Measurements from ENCODE around the gene REV1.

Gene REV1

GRCh38 chr2:99489761-99490622 lies at the start of gene REV1:
Gene REV1 (minus strand): TSS chr2:99490017. CDS start chr2:99464975, 25,042 bp downstream.
- peak; percentile 94 to 95 for DNase-seq

DNA sequence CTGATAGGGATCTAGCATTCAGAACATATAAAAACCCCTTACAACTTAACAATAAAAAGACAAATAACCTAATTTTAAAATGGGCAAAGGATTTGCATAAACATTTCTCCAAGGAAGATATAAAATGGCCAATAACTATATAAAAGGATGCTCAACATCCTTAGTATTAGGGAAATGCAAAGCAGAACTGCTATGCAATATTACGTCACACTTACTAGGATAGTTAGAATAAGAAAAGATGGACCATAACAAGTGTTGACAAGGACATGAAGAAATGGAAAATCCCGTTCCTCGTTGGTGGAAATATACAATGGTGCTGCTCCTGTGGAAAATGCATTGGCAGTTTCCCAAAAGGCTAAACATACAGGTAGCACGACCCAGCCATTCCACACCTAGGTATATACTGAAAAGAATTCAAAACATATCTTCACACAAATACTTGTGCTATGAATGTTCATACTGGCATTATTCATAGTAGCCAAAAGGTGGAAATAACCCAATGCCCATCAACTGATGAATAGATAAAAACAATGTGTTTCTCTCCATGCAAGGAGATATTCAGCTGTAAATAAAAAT lies 48.2 kb upstream of the REV1 start:
- DNase-seq, result no peak

GRCh38 chr2:99524056-99524455 lies 34.2 kb upstream of the REV1 start:
- no peak for DNase-seq

DNA sequence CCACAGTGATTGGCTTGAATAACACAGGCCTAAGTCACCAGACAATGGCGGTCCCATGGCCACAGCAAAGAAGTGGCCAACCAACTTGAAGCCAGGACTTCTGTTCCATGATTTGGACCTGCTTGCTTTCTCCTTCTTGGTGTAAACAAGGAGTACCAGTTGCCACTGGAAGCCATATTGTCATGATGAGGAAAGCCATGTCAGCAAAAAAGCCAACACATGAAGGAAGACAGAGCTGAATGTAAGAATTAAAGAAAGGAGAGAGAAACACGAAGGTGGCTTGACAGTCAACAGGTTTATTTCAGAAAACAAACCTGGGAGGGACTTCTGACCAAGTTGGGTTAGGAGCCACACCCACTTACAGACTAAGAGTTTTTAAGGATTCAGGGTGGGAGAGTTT lies 32.3 kb upstream of the REV1 start:
- no peak for DNase-seq

DNA sequence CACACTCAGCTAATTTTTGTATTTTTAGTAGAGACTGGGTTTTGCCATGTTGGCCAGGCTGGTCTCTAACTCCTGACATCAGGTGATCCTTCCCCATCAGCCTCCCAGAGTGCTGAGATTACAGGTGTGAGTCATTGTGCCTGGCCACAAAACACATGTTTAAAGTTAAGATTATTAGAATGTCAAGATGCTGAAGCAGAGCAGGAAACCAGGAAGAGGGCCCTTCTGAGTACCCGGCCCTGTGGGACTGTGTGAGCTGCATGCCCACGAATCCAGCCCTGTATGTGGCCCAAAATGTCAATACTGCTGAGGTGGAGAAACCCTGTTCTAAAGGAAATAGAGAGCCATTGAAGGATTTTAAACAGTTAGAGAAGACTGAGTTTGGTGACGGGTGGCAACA lies 31.0 kb upstream of the REV1 start:
- DNase-seq, result no peak

- no peak for DNase-seq
Measured at GRCh38 chr2:99520195-99520594, 30.4 kb upstream of the REV1 start.

DNA sequence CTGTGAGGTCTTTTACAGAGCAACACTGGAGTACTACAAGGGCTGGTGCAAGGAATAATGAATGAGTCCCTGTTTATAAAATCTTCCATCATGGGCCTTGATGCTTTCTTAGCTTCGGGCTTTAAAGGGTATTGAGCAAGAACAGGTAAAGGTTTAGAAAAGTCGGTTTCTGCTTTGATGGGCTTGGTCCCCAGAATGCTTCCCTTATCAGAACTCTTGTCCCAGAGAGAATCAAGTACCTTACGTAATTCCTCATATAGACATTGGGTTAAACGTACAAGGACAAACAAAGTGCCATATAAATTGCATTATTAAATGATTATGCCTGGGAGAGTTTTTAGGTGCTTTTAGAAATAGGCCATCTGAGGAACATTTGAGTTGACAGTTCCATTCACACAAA lies 24.5 kb upstream of the REV1 start:
- DNase-seq, result no peak

DNA sequence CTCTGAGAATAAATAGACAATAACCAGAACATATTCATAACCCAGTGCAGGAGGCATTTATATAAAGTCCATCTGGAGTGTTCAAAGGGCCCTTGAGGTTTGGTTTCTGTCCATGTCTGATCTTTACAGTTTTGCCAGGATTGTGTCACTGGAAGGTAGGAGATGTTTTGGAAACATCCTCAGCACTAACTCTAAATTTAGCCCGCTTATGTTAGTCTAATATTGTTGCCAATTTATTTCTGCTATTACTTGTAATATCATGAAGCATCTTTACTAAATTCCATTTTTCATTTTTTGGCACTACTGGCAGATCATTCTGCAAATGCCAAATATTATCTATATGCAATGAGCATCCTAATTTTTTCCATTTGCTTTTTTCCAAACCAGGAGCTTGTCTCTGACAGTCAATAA lies 22.4 kb upstream of the REV1 start:
- no peak for DNase-seq

DNA sequence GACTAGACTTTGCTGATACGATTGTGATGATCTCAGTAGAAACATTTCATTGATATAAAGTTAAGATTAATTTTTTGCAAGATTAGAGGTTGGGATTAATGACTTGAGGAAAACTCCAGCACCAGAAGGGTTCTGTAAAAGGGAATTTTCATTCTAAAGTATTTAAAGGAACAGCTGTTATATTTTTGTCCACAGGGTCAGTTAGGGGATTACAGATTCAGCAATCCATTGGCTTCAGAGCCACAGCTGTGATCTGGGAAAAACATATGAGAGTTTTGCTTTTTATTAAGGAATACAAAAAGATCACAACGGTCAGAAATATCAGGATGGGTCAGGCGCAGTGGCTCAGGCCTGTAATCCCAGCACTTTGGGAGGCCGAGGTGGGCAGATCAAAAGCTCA lies 19.6 kb upstream of the REV1 start:
- DNase-seq, result no peak

GRCh38 chr2:99507937-99508818 lies 18.4 kb upstream of the REV1 start:
- DNase-seq, result peak; percentile 82 to 97

DNA sequence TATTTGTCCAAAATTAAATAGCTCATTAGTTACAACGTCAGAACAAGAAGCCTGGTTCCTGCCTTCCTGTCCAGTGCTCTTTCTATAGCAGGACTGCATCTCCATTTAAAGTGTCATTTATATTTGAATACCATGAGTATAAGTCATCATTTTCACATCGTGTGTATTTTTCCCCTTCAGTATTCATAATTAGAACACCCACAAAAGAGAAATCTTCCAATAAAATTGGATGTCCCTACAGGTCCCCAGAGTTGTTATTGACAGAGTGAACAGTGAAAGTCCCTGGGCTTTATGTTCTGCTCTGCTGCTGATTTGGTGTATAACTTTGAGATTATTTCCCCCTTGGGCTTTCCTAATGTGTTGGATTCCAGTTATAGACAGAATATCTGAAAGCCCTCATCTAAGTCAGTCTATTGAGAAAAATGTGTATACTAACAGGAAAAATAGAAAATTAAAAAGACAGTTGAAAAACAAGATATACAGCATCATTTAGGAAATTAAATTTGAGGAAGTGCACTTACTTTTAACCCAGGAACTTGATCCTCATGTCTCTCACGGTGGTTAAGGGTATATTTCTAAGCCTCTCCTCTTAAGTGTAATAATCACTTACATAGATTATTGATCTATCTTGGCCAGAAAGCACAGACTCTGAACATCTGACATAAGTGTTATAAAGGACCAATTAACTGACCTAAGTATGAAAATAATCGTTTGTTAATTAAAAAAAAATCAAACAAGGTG lies 15.2 kb upstream of the REV1 start:
- DNase-seq, result no peak

- DNase-seq, result peak in 1 of 2 experiments; percentile 5
Measured at GRCh38 chr2:99503662-99504416, 14.0 kb upstream of the REV1 start.

GRCh38 chr2:99496021-99496420 lies 6.2 kb upstream of the REV1 start:
- no peak for DNase-seq

DNA sequence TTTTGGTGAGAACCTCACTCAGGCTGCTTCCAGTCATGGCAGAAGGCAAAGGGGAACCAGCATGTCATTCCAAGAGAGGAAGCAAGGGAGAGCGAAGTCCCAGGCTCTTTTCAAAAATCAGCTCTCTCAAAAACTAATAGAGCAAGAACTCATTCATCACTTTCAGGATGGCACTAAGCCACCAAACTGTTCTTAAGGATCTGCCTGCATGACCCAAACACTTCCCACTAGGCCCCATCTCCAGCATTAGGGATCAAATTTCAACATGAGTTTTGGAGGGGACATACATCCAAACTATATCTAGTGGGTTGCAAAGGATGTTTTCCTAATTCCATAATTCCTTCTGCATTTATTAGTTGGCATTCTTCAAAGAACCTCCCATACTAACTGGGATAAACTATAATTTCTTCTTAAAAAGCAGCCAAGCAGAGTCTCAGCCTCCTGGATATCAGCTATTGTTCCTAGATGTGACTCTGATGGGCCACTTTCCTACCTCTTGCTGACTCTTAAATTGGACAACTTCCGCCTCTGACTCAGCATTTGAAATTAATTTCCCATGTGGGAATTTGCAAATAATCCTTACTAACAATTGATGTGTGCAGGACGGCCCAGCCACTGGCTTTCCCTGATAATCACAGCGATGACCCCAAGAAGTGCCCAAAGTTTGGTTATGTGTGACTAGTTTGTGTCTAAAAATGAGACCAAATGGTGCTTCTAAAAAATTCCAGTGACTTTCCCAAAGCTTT lies 5.5 kb upstream of the REV1 start:
- no peak for DNase-seq

- no peak for DNase-seq
Measured at GRCh38 chr2:99492721-99493120, 2.9 kb upstream of the REV1 start.

GRCh38 chr2:99490623-99491461 lies 1.0 kb upstream of the REV1 start:
- DNase-seq, result no peak

- DNase-seq, result peak; percentile 15 to 40
Measured at GRCh38 chr2:99489063-99489760, 605 bp downstream of the REV1 start.

- DNase-seq, result peak in 1 of 2 experiments; percentile 42
Measured at GRCh38 chr2:99488539-99489062, 1.2 kb downstream of the REV1 start.

- no peak for DNase-seq
Measured at GRCh38 chr2:99487906-99488305, 1.9 kb downstream of the REV1 start.
